GM12873 (cell line): ENCODE measurements around the gene KIRREL1.

Experiments used
- CTCF ChIP-seq: IDR thresholded peaks from 2 replicates; pipeline ENCODE4 v1.5.1; 2012; ENCODE audit warnings: low read depth, mild to moderate bottlenecking, moderate library complexity, low read length, control low read depth; ENCODE audit not compliant: insufficient read depth; ENCODE audit errors: missing control alignments

Gene KIRREL1

DNA sequence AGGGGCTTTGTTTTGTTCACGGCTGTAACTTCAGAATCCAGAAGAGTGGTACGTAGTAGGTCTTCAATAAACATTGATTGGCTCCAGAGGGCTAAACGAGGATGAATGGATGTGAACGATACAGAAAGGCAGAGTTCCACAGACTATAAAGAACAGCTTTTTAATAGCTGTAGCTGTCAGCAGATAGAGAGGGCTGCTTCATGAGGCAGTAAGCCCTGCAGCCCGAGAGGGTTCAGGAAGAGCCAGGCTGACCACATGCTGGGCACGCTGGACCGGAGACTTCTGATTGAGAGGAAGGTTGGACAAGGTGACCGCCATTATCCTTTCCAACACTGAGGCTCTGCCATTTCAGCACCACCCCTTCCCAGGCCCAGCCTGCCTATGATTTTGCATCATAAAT, 45.3 kb downstream of the KIRREL1 start:
- TF ChIP-seq CTCF = no peak

- TF ChIP-seq CTCF = no peak
Measured at GRCh38 chr1:158039380-158039779, 45.9 kb downstream of the KIRREL1 start.

DNA sequence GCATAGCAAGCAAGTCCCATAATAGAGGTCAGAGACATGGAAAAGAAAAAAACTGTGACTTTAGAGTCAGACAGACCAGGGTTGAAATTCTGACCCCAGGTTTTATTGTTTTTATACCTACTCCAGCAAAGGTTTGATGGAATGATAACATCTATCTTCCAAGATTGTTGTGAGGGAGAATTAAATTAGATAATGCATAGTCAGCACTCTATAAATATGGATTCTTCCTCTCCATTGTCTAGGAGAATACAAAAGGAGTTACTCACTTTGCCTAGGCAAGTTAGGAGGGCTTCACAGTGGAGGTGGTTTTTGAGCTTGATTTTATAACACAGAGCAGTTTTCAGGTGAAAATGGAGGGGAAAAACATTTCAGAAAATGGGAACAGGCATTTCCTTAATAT, 46.9 kb downstream of the KIRREL1 start:
- no peak for TF ChIP-seq CTCF

DNA sequence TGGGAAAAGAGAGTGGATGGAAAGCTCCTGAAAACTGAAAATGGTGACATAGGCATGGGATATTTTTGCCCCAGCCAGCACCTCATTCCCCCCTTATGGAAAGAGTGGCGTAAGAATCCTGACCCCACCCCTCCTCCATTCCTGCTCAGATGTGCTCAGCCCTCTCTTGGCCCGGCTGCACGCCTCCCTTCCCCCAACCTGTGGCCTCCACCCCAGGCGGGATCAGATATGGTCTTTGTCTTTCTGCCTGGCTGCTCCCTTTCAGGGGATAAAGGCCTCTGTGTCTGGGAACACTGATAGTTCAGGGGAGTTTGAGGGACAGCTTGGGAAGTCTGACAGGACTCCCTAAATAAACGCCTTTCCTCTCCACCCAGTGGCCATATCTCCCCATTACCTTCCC, 49.8 kb downstream of the KIRREL1 start:
- TF ChIP-seq CTCF = no peak

GRCh38 chr1:158045639-158046038, 52.2 kb downstream of the KIRREL1 start:
- no peak for TF ChIP-seq CTCF

DNA sequence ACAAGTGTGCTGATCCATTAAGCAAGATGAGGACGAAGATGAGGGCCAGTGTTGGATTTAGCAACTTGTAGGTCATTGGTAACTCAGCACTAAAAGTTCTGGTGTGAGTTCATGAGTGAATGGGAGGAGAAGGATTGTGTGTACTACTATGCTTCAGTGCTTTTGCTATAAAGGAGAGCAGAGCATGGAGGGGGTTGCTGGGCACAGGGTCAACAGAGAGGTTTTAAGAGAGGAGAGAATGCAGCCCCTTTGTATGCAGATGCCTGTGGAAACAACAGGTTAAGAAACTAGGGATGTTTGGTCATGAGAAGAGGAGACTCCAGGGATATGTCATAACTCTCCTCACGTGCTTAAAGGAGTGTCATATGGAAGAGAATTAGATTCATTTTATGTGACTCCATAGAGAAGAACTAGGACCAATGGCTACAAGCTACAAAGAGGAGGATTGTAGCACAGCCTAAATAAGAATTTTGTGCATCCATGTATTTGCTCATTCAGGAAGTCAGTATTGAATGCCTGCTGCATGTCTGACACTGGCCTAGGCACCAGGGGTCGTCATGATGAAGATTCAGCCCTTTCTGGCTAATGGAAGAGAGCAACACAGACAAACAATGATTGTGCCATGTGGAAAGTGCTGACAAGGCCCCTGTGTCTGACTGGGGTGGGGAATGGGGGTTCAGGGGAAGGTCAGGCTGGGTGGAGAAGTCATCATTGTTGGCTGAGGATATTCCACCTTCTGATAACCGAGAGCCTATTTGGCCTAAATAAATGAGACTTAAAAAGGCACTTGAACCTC, 53.5 kb downstream of the KIRREL1 start:
- TF ChIP-seq CTCF = no peak

GRCh38 chr1:158048371-158049067, 55.1 kb downstream of the KIRREL1 start:
- no peak for TF ChIP-seq CTCF
